HG03095 (cell line): Measurements from ENCODE around the gene HOXD11.

Experiments used
- ATAC-seq: cut with Tn5 transposase; IDR thresholded peaks from one replicate; pipeline ENCODE4 v1.9.1; 2021; ENCODE audit warnings: moderate library complexity; ENCODE audit not compliant: unreplicated experiment

The HOXD11 gene

GRCh38 chr2:176147210-176147799 is 40.2 kb downstream of the HOXD11 start:
- no peak for ATAC-seq

DNA sequence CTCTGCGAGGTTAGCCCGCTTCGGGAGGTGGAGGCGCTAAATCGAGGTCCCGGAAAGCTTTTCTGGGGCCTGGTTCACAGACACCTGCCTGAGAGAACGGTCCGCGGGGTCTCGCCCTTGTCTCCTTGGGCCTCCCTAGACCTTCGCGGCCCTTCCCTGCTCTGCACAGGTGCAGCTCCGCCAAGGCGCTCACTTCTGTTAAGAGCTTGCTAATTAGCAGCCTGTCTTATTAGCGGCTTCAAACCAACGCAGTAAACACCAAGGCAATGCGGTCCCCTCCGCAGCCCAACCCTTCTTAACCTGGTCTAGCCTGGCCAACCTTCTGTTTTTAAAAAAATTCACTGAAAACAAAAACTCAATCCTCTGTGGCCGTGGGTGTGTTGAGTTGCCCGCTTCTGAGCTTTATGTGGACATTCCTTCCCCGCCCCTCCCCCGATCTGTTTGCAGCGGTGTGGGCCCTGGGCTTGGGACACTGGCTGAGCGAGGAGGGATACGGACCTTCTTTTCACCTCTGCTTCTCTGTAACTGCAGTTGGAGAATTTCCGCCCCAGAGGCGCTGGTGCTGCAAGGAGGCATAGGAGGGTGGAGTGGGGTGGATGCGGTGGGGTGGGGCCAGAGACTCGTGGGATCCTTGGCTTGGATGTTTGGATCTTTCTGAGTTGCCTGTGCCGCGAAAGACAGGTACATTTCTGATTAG is 40.9 kb downstream of the HOXD11 start:
- no peak for ATAC-seq

GRCh38 chr2:176148751-176149421 is 41.8 kb downstream of the HOXD11 start:
- no peak for ATAC-seq

DNA sequence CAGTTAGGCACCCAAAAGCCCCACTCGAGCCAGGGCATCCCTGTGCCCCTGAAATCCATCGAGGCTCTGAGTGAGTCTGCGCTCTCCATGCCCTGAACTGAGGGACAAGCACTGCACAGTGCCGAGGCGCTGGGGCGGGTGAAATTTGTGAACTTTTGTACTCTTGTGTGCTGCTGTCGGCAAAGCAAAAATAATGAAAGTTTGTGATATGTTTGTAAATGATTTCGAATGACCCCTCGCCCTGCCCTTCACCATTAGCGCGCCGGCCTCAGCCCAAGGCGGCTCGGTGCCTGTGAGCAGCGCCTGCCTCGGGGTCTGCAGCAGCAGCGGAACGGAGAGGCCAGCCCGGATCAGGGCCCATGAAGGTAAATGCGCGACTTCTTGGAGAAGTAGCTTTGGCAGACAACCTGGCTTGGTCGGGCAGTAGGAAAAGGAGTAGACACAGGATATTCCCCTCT is 42.4 kb downstream of the HOXD11 start:
- ATAC-seq, result no peak

DNA sequence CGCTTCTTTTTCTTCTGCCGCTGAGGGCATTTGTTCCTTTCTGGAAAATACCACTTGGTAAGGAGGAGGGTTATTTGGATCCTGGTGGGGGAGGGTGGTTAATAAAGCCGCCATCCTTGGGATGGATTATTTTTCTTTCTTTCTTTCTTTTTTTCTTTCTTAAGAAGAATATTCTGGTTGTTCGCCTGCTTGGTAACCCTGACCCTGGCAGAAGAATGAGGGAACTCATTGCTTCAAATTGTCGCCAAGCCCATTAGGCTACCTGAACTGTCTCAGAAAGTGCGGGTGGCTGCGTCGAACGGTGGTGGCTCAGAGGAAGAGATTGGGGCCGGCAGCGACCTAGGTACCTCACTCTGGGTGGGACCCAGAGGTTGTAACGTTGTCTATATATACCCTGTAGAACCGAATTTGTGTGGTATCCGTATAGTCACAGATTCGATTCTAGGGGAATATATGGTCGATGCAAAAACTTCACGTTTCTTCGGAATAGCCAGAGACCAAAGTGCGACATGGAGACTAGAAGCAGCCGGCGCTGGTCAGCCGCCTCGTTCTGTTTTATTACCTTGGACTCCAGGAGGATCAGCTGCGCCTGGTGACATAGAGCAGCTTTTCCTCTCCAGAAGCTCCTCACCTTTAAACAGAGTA is 43.0 kb downstream of the HOXD11 start:
- ATAC-seq, result no peak

DNA sequence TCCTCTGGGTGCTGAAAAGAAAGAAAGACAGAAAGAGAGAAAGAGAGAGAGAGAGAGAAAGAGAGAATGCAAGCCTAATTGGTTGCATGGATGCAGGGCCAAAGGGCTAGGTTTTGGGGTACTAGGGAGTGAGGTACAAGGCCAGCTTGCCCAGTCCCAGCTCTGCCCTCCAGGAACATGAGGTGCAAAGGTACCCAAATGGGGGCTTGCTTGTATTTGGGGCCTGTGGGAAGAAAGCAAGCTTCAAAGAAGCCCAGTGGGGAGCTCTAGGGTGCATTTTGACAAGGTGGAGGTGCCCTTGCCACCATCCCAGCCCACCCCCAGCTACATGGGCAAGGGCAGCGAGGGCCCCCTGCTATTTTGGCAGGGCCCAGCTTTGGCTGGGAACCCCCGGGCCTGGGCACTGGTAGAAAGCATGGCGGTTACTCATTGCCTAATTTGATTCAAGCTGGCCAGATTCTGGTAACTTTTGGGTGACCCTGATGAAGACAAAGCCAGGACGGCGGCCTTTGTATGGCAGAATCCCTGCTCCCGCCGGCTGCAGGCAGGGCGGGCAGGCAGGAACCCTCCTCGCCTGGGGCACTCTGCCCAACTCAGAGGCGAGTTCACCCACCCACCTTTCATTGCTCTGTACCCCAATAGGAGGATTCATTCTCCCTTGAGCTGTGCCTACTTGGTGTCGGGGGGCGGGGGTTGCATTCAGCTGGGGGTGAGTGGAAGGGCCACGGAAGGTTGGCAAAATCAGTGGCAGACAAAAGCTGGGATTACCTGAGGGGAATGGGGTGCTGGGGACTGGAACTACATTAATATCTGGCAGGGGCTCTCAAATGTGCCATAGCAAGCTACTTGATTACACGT is 43.7 kb downstream of the HOXD11 start:
- no peak for ATAC-seq

DNA sequence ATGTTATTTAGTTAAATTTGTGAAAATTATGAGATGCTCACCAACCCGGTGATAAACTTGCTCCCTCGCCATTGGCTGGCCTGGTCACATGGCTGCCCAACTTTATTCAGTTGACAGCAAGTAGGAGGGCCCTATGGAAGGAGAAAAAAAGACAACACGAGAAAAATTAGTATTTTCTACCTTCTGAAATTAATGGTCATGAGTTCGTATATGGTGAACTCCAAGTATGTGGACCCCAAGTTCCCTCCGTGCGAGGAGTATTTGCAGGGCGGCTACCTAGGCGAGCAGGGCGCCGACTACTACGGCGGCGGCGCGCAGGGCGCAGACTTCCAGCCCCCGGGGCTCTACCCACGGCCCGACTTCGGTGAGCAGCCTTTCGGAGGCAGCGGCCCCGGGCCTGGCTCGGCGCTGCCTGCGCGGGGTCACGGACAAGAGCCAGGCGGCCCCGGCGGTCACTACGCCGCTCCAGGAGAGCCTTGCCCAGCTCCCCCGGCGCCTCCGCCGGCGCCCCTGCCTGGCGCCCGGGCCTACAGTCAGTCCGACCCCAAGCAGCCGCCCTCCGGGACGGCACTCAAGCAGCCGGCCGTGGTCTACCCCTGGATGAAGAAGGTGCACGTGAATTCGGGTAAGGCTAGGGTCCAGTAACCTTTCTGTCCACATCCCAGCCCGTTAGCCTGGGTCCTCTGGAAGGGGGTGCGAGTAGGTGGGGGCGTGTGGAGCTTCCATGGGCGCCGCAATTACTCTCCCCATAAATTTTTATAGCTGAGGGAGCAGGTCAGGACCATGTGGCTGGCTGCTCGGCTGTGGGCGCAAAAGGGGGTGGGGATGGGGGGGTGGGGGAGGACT is 44.6 kb downstream of the HOXD11 start, which contains the start of gene HOXD4:
TSS of gene HOXD4 (plus strand) at position 109 of the 846 bp plus-strand sequence. CDS start at position 193, 84 bp downstream.
- no peak for ATAC-seq

- ATAC-seq, result no peak
Observed at GRCh38 chr2:176152350-176153181, 45.5 kb downstream of the HOXD11 start.

DNA sequence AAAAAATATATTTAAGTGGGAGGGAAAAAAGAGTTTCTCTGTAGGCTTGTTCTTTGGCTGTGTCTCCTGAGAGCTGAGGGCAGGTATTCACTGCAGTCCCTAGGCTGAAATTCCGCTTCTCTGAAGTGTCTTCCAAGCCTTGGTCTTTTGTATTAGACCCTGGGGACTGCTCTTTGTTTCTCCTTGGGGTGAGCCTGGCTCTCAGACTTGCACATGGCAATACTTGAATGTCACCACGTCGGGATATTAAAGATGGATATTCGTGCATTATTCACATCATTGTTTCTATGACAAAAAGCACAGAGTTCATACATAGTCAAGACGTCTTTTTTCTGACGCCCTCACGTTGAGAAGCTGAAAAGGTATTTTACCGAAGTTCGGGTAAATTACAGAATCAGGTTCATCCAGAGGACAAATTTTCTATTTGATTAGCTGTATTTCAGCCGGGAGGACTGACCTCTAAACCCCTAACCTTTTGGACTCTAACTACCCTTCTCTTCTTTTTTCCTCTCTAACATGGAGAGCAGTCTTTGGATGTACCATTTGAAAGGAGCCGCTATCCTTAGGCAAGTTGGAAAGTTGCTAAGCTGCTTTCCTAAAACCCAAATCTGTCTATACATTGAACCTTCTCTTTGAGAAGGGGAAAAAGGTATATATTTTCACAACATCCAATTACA is 47.6 kb downstream of the HOXD11 start:
- no peak for ATAC-seq

DNA sequence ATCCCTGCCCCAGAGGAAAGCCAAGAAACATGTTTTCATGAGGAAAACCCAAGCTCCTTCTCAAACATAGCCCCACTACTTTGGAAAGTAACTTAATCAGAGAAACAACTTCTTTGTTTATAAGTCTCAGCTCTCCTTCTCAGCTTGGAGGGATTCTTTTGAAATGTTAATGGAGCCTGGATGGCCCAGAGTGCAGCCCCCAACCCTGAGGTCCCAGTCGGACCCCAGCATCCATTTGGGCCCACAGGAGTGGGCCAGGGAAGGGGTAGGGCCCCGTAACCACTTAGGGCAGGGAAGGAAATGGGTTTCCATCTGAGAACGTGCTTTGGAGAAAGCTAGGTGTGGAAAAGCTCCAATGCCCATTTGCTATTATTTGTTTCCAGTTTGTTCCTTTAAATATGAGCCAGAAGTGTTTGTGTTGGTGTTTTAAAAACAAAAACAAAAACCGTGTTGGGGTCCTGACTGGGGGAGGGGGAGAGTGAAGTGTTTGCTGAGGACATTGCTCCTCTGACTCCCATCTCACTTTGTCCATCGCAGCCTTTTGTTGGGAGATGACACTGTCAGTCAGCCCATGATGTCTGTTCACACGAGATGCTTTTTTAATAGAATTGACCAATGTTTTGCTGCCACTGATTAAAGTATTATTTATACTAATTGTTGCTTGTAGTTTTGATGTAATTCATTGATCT is 48.4 kb downstream of the HOXD11 start:
- no peak for ATAC-seq

GRCh38 chr2:176156301-176156806 is 49.3 kb downstream of the HOXD11 start:
- ATAC-seq, result no peak

DNA sequence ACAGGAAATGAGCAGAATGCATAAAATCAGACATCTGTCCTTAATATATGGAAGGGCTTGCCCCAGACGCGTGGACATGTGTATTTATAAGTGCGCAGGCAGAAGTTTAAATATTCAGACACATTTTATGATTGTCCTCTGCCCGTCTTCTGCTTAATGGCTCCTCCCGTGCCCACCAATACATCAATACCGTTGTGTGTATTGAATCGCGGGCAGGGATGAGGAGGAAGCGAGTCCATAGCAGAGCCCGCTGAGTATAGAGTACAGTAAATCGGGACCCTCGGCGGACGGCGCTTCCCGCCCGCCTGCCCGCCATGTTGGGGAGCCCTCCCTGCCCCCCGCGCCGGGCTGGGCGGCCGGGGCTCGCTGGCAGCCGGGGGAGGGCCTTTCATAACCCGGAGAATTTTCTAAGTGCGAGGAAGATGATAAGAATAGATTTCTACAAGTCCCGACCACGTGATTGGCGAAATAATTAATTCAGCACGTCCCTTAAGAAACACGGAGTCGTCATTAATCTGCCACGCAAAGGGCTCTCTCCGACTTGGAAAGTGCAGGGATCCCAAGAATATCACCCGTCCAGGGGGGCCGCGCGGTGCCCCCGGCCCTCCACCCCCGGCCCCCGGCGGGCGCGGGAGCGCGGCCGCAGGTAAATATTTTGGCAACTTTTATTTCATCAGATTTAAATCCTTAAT is 49.9 kb downstream of the HOXD11 start, which contains the start of gene HOXD3:
TSS of gene HOXD3 (plus strand) at position 501 of the 692 bp plus-strand sequence. CDS start 11,808 bp downstream, outside the sequence.
- ATAC-seq, result no peak

- ATAC-seq, result no peak
Observed at GRCh38 chr2:176157499-176158185, 50.6 kb downstream of the HOXD11 start.

GRCh38 chr2:176158186-176158591 is 51.1 kb downstream of the HOXD11 start:
- ATAC-seq, result no peak

DNA sequence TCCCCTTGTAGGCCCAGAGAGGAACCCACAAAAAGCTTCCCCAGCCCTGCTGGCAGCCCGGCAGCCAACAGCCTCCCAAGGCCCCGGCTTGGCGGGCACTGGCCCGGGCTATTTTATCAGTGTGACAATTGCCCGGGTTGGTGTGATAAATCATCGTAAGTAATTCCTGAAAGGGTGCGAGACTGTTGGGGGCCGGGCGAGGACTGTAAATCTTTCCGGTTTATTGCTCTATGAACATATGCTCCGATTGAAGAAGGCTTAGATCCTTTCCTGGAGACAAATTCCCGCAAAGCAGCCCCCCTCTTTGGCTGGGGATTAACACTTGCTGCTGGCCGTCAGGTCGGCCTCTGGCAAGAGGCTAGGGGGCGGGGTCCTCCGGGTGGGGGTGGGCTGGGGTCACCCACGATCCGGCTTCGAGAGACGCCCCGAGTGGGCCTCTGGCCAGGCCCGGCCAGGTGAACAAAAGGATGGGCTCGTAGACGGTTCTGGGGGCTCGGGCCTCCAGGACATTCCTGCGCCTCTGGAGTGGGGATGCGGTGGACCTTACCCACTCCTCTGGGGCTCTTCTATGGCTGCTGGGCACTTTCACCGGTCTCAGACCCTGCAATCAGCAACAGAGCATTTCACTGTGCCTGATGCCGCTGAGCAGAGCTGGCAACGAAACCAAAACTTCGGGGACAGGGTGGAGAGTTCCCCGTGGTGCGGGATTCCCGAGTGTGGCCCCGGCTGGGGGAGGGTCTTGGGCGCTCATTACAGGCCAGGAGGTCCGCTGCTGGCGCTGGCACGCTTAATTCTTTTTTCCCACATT is 52.0 kb downstream of the HOXD11 start:
- no peak for ATAC-seq
